Stimulated activated CD4-positive, alpha-beta T cell treated with anti-CD3 and anti-CD28 coated beads, Interleukin-2, amount 100 ng/mL, for 4 hours (primary cell): ENCODE measurements around the gene TRIM39.

ENCODE experiments used
- DNase-seq: peaks from one replicate; pipeline ENCODE4 v3.0.0-alpha.2; 2020; ENCODE audit warnings: low read depth

TRIM39 gene

DNA sequence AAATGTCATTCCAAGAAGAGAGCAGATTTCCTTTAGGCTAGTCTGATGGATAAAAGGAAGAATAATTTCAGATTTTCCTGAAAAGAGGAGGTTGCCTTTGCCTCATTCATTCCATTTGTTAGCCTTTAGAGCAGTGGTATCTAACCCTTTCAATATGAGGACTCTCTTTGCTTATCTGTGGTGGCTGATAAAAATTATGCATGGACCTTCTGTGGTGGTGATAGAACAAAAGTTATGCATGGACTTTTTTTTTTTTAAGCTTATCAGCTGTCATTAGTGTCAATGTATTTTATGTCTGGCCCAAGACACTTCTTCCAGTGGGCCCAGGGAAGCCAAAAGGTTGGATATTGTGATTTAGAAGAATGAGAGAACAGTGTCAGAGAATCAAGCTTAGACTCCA, 1.7 kb downstream of the TRIM39 start:
- no peak for DNase-seq

DNA sequence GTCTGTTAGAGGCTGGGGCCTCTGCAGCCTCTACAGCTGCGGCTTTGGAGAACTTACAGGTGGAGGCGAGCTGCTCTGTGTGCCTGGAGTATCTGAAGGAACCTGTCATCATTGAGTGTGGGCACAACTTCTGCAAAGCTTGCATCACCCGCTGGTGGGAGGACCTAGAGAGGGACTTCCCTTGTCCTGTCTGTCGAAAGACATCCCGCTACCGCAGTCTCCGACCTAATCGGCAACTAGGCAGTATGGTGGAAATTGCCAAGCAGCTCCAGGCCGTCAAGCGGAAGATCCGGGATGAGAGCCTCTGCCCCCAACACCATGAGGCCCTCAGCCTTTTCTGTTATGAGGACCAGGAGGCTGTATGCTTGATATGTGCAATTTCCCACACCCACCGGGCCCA, 2.6 kb downstream of the TRIM39 start:
- DNase-seq = no peak

DNA sequence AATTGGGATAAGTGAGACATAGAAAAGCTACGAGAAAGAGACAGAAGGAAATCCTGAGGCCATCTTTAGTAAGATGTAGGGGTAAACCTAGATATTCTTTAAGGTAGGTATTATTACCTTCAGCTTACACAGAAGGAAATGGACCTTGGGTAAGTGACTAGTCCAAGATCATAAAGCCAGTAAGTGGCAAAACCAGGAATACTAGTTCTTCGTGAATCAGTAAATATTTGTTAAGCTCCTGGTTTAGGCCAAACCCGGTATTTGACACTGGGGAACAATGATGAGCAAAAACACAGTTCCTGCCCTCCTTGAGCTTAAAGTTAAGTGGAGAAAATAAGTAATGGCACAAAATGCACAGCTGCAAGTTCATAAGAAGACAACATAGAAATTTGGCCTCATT, 5.3 kb downstream of the TRIM39 start:
- DNase-seq = no peak

DNA sequence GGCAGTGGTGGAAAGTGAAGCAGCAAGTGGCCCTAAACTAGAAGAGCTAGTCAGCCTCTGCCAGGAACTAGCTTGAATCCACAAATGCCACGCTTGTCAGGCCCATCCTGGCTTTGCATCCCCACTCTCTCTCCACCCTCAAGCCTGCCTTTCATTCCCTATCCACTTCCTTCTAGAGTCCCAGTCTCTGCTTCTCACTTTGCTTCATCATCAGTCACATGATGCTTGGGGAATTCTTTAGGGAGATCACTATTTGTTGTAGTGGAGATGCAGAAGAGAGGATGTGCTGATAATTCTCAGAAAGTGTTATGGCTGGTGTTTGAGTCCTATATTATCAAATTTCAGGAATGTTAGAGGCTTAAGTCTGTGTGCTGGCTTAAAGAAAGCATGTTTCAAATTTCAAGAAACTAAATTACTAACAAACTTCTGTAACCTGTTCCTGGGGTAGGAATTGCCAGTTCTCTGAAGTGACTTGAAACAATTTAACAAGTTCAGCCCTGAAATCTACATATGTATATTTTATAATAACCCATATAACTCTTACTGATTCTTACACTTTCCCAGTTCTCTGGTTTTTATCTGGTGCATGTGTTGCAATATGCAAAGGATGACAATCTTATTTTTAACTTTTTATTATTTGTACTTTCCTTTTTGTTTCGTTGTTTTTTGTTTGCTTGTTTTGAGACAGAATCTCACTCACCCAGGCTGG, 7.5 kb downstream of the TRIM39 start:
- no peak for DNase-seq

DNA sequence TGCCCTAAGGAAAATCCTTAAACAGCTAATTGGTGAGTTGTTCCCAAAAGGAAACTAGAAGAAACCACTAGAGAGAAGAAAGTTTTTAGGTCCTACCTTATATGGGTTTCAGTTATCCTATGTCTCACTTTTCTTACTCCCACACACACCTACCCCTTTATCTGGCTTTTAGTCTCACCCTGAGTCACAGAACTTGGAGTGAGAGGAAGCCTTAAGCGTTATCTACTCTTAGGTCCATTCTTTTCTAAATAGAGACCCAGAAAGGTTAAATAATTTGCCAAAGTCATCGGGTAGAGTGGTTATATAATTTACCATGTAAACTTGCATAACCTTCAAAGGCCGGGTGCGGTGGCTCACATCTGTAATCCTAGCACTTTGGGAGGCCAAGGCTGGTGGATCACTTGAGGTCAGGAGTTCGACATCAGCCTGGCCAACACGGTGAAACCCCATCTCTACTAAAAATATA, 13.9 kb downstream of the TRIM39 start:
- DNase-seq = no peak

DNA sequence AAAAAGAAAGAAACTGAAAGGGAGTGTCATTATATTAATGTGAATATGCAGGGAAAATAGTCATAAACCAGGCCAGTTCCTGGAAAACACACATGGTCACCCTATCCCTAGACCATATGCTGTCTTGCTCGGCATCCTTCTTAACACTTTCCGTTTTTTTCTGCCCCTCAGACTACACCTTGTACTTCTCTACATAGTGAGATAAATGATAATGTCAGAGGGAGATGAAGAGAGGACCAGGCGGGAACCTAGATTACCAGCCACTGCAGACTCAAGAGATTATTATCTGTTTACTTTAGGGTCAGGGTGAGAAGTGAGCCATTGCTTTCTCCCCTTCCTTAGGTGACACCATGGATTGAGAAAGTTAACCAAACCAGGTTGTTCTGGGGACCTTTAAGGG, 14.5 kb downstream of the TRIM39 start:
- no peak for DNase-seq

DNA sequence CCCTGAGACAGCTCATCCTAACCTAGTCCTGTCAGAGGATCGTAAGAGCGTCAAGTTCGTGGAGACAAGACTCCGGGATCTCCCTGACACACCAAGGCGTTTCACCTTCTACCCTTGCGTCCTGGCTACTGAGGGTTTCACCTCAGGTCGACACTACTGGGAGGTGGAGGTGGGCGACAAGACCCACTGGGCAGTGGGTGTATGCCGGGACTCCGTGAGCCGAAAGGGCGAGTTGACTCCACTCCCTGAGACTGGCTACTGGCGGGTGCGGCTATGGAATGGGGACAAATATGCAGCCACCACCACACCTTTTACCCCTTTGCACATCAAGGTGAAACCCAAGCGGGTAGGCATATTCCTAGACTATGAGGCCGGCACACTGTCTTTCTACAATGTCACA, 15.0 kb downstream of the TRIM39 start:
- no peak for DNase-seq

DNA sequence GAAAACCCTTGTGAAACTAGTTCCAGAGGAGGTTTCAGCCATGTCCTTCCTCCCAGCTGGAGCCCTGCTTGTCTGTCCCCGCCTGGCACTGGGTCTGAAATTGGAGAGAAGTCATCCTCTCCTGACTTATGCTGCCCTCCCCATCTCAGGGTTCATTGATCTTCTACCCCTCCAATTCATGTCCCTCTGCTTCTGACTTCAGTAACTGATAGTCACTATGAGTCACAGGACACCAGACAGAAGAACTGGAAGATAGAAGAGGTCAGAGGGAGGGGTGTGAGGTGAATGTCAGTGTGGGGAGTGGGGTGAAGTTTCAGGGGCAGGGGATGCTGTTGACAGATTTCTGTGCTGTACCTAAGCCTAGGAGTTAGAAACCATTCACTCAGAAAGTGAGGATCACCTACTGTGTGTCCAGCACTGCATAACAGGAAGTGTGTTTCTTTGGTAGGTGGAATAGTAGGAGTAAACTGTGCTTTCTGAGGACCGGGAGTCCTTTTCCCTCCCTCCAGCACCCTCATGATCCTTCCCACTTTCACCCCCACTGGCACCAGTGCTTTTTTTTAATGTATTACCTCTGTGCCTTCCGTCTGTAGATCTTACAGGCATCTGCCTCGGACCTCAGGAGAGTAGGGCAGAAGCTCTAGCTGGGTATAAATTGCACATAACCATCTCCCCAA, 17.6 kb downstream of the TRIM39 start:
- DNase-seq = no peak

DNA sequence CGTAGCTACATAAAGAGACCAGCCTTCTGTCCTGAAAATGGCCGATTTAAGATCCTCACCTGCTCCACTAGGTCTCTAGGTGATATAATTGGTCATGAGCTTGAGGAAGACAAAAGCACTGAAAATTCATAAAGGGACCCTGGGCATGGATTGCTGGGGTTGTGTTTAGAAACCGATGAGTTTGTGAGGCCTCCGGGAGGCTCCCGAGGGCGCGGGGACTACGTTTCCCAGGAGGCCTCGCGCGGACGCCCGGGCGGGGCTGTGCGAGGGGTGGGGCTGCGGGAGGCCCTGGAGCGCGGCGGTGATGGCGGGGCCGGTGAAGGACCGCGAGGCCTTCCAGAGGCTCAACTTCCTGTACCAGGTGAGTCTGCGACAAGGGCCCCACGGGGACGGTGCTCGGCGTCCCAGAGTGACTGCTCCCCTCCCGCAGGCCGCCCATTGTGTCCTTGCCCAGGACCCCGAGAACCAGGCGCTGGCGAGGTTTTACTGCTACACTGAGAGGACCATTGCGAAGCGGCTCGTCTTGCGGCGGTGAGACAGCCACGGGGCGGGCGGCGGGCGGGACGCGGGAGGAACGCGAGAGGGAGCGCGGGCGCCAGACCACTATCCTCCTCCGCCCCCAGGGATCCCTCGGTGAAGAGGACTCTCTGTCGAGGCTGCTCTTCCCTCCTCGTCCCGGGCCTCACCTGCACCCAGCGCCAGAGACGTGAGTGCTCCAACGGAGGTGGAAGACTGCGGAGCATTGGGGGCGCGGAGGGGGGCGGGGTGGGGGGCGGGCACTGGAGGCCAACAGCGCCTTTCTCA, 18.3 kb downstream of the TRIM39 start, which contains the start of gene RPP21:
RPP21 (plus strand) TSS at position 289 of the 804 bp plus-strand sequence; CDS start at position 305, 16 bp downstream.
- DNase-seq = peak; percentile 81

DNA sequence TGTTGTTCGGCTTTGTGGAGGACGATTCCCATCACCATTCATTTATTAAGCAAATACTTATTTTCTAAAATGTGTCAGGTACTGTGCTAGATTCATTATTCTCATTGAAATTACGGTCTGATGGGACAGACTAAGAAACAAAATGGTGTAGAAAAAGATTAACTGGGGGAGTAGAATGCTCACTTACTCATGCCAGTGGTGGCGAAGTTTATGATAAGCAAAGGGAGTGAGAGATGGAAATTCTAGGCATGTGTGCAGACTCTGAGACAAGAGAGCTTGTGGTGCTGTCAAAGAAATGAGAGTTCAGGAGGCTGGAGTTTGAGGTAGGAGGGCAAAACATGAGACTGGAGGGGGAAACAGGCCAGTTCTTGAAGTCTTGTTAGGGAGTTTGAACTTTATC, 19.1 kb downstream of the TRIM39 start:
- DNase-seq = no peak

DNA sequence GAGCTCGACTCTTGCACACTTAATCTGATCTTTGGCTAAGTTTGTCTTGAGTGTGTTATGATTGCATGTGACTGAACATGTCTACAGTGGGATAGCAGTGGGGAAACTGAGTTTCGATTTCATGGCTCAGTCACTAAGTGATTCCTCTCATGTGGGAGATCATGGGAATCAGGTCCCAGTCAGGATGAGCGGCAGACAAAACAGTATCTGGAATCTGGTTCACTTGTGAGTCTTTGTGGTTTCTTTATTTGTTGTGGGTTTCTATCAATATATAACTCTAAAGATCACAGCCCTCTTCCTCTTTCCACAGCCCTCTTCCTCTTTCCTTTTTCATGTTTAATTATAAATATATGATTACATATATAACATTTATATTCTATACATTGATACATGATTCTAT, 22.2 kb downstream of the TRIM39 start:
- no peak for DNase-seq

DNA sequence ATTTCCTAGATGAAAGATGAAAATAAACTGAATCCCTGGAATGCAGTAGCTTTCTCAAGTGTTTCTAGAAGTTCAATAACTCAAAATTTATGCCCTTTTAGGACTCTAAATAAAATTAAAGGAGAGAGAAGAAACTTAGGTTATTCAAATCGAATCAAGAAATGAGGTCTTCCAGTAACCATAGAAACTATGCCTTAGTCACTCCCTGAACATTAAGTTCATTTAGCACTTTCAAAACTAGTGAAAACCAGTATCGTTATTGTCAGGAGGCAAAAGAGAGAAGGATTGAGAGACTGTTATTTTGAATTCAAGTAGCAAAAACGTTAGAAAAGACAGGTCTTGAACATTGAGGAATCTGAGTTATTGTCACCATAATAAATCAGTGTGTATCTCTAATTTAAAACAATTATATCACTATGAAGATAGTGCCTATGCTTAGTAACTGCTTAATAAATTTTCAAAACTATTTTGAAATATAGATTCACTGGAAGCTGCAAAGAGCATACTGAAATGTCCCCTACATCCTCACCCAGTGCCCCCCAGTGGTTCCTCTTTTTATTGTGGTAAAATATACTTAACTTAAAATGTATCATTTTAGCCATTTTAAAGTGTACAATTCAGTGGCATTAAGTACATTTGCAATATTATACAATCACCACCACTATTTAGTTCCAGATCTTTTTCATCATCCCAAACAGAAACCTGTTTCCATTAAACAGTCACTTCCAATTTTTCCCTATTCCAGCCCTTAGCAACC, 22.9 kb downstream of the TRIM39 start:
- no peak for DNase-seq

DNA sequence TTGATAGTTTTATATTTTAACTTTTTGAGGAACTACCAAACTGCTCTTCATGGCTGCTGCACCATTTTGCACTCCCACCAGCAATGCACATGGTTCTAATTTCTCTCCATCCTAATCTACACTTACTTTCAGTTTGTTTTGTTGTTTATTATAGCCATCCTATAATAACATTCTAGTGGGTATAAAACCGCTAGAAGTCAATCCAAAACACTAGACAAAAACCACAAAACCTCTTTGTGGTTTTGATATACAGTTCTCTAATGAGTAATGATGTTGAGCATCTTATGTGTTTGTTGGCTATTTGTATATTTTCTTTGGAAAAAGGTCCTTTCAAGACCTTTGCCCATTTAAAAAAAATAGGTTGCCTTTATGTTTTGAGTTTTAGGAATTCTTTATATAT, 23.8 kb downstream of the TRIM39 start:
- DNase-seq = no peak

DNA sequence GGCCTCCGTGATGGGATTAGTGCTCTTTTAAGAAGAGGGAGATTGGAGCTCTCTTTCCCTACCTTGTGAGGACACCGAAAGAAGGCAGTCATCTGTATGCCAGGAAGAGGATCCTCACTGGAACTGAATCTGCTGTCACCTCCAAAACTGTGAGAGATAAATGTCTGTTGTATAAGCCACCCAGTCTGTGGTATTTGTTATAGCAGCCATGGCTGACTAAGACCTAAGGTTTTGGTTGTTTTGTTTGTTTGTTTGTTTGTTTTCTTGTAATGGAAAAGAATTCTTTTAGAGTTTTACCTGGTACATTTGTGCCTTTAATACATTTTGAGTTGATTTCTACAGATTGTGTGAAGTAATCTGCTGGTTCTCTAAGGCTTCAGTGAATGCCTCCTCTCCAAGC, 25.8 kb downstream of the TRIM39 start:
- no peak for DNase-seq

DNA sequence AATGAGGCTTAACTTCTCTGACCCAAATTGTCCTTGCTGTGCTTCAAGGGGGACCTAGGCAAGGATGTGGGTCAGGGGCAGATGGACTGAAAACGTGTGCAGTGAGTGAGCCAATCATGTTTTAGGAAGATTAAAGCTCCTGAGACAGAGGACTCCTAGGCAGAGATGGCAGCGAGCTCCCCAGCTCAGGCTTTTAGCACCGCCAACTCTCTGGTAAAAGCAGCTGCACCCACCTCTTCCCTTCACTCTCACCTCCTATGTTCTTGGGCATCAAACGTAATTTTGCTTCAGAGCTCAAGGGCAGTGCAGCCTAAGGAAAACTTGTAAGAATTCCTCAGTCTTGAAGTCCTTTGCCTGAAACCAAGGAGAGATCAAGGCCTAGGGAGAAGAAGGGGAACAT, 28.6 kb downstream of the TRIM39 start:
- DNase-seq = no peak

DNA sequence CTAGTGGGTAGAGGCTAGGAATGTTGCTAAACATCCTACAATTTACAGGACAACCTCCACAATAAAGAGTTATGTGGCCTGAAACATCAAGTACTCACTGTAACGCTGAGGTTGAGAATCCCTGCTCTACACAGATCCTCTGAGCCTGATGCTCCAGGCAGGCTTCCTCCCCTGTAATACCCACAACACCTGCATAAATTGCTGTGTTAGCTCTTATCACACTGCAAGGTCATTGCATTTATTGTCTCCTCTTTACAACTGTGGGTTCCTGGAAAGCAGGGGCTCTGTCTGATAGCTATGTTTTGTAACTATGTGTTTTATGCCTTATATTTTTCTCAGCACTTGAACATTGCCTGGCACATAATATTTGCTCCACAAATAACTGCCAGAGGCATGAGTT, 29.8 kb downstream of the TRIM39 start:
- no peak for DNase-seq

DNA sequence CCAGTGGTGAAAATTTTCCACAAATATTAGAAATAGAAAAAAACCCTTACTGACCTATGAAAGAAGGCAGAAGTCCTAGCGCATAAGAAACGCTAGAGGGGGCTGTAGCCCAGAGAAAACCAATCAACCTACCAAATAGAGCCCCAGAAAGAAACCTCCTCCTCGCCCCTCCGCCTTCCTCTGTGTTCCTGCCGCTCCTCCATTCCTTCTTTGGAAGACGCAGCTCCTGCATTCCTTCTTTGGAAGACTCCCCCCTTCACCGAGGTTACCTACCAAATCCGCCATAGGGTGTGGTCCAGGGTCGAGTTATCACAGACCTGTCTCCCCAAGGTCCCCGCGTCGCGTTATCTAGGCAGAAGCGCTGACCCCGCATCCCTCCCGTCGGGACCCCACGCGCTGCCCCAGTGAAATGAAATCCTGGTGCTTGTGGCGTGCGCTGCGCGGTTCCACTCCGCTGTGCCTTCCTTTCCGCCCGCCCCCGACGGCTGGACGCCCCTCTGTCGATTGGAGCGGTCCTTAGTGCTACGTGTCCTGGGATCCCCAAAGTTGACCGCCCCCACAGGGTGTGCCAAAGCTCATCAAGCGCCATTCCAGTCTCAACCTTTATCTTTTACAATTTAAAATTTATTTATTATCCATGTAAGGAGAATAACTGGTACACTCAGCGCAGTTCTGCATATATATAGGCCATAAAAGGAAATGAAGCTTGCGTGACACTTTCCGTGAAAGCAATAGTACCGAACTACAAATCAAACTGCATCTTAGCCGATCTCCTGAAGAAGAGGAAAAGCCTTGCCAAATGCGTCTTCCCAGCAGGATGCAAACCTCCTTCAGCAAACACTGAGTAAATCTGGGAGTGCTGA, 31.2 kb downstream of the TRIM39 start:
- peak; percentile 27 for DNase-seq

DNA sequence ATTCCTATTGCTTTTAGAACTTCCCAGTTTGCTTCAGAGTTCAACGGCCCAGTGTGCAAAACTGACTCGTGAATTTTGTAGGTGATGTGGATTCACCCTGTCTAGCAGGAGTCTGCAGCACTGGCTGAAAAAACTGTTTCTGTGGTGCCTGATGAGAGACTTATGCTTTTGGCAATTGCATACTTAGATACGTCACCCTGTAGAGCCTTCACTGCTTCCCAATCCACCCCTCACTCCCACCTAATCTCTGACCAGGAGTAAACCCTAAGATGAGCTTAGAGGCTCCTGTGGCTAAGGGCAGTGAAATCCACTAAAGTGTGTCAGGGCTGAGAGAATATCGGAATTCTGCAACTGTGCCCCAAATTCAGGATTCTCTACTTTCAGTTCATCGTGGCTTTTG, 32.5 kb downstream of the TRIM39 start:
- DNase-seq = no peak

DNA sequence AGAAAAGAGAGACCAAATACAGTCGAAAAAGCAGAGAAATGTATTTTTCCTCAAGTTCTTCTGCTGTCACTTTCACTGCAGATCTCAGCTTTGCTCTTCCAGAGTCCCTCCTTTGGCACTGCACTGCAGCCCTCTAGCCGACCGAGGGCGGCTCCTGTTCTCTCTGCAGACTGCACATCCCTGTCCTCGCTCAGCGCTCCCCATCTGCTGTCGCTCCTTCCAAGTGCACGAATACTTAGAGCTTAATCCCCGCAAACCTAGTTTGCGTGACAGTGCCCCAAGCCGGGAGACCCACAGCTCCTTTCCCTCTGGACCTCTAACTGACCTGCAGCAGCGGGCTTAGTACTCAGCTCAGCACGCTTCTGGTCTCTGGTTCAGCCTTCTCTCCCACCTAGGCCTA, 33.4 kb downstream of the TRIM39 start:
- no peak for DNase-seq

DNA sequence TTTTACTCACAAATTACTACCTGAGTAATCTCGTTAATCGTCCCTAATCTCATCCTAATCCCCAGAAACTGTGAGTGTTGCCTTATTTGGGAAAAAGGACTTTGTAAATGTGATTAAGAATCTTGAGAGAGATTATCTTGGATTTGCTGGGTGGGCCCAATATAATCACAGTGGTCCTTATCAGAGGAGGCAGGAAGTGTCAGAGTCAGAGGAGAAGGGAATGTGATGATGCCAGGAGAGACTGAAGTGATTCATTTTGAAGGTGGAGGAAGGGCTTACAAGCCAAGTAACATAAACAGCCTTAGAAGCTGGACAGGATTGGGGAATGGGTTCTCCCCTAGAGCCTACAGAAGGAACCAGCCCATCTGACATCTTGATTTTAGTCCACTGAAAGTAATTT, 34.9 kb downstream of the TRIM39 start:
- no peak for DNase-seq

DNA sequence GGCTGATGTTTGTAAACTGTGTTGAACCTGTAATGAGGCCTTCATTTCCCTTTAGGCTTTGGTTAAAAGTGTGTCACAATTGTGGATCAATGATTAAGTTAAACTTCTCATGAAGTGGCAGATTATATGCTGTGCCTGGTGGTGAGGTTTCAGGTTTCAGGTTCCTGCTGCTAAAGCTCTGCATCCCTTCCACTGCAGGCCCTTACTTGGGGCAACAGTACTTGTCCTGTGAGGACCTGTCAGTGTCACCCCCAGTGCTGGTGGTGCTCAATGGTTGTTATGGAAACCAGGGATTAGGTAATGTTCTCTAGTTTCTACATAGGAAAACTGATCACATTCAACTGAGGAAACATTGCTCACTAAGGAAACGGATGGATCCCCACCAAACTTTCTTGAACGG, 36.7 kb downstream of the TRIM39 start:
- DNase-seq = no peak
